ENCODE results near the gene ACACB.

DNA sequence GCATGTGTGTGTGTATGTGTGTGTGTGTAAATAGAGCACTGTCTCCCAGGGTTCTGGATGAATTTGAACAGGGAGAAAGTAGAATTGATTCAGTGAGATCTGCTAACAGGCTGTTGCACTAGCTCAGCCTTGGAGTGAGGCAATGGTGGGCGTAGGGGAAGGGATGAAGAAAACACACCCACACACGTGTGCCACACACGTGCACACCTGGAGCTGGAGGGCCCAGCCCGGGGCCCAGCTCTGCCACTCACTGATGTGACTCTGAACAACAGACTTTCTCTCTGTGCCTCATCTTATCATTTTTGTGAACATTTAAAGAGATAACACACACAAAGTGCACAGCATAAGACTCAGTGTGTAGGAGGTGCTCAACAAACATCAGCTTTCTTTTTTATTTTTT is 4.2 kb downstream of the ACACB start:
- TF ChIP-seq POLR2A (IDR thresholded peaks at IDR 0.05) = no peak
- TF ChIP-seq, protein P1, sequence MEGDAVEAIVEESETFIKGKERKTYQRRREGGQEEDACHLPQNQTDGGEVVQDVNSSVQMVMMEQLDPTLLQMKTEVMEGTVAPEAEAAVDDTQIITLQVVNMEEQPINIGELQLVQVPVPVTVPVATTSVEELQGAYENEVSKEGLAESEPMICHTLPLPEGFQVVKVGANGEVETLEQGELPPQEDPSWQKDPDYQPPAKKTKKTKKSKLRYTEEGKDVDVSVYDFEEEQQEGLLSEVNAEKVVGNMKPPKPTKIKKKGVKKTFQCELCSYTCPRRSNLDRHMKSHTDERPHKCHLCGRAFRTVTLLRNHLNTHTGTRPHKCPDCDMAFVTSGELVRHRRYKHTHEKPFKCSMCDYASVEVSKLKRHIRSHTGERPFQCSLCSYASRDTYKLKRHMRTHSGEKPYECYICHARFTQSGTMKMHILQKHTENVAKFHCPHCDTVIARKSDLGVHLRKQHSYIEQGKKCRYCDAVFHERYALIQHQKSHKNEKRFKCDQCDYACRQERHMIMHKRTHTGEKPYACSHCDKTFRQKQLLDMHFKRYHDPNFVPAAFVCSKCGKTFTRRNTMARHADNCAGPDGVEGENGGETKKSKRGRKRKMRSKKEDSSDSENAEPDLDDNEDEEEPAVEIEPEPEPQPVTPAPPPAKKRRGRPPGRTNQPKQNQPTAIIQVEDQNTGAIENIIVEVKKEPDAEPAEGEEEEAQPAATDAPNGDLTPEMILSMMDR (IDR thresholded peaks at IDR 0.05) = no peak

Data from Peyer's patch (tissue), 4 donors.